Caco-2 (cell line): ENCODE results near the gene CXorf49. TPM values are rescaled to one million over a fixed set of nuclear protein-coding genes. Genes with fewer than 3 reads are reported as not detected.
"Not testable (repeated sequence)": the region's sequence is repeated elsewhere in the genome, so short reads cannot be mapped to it uniquely, and the experiment has no call there.

Experiments
- BruUV-seq: library from RNA; stranded (reverse); fragments of 400-500 nt; replicated peaks from 2 replicates; lab custom pipeline; 2021; lab: Mats Ljungman, UMichigan
- CTCF ChIA-PET: fragments of 300-600 bp; sonication (Branson Sonifier 250); formaldehyde crosslinking; loops from one replicate; lab custom pipeline; 2022; ENCODE audit warnings: antibody characterized with exemption; lab: Charles Lee
- POLR2A ChIA-PET: fragments of 300-600 bp; sonication (Branson Sonifier 250); formaldehyde crosslinking; loops from one replicate; lab custom pipeline; 2022; ENCODE audit warnings: antibody characterized with exemption; lab: Charles Lee
- DNase-seq, 2 experiments: peaks; one replicate each; pipeline versions ENCODE4 v3.0.0 to v3.0.0-alpha.2; 2020 to 2022
- H3K27me3 ChIP-seq: replicated peaks from 2 replicates; pipeline ENCODE4 v1.6.0; 2011; ENCODE audit warnings: low read length; ENCODE audit not compliant: control insufficient read depth, insufficient read depth
- H3K36me3 ChIP-seq: 2 replicates; pipeline ENCODE4 v1.5.1; 2011; ENCODE audit warnings: low read length; ENCODE audit not compliant: control insufficient read depth, insufficient read depth
- H3K4me1 ChIP-seq: fragments of 250-450 bp; sonication (Bioruptor Pico); 2 replicates; pipeline ENCODE4 v1.5.1; 2020; ENCODE audit warnings: mild to moderate bottlenecking
- H3K4me3 ChIP-seq: 2 replicates; pipeline ENCODE4 v1.5.1; 2011; ENCODE audit warnings: low read depth, mild to moderate bottlenecking, control low read depth, low read length
- H3K9me3 ChIP-seq: fragments of 250-450 bp; sonication (Bioruptor Pico); 2 replicates; pipeline ENCODE4 v1.5.1; 2020; ENCODE audit warnings: mild to moderate bottlenecking, moderate library complexity
- H3K27ac Mint-ChIP-seq: one replicate; pipeline ENCODE4 v1.8.0; 2022; ENCODE audit warnings: mixed read lengths; ENCODE audit not compliant: unreplicated experiment
- H3K27me3 Mint-ChIP-seq: one replicate; pipeline ENCODE4 v1.8.0; 2022; ENCODE audit warnings: mixed read lengths; ENCODE audit not compliant: insufficient read depth, unreplicated experiment
- H3K36me3 Mint-ChIP-seq: one replicate; pipeline ENCODE4 v1.8.0; 2022; ENCODE audit warnings: mild to moderate bottlenecking, mixed read lengths; ENCODE audit not compliant: insufficient read depth, unreplicated experiment
- H3K4me1 Mint-ChIP-seq: one replicate; pipeline ENCODE4 v1.8.0; 2022; ENCODE audit warnings: low read depth, mixed read lengths; ENCODE audit not compliant: unreplicated experiment
- H3K4me3 Mint-ChIP-seq: one replicate; pipeline ENCODE4 v1.8.0; 2022; ENCODE audit warnings: mild to moderate bottlenecking, moderate library complexity, mixed read lengths; ENCODE audit not compliant: unreplicated experiment
- H3K9me3 Mint-ChIP-seq: one replicate; pipeline ENCODE4 v1.8.0; 2022; ENCODE audit warnings: mixed read lengths; ENCODE audit not compliant: unreplicated experiment
- intact Hi-C: fragments of 100-400 bp; cut with micrococcal nuclease; formaldehyde crosslinking; loops from one replicate; pipeline ENCODE4 v1.10.0; 2022; ENCODE audit not compliant: unreplicated experiment
- total RNA-seq: library from RNA; stranded (reverse); gene quantifications from 2 replicates; pipeline ENCODE4 v1.2.3, GENCODE V29; 2022

Gene CXorf49
- total RNA-seq, 1 experiment from 2014 or later, result not detected

- H3K27ac Mint-ChIP-seq, H3K27me3 Mint-ChIP-seq, H3K9me3 ChIP-seq, BruUV-seq, intact Hi-C loops, H3K4me3 ChIP-seq, H3K36me3 Mint-ChIP-seq, H3K4me3 Mint-ChIP-seq, CTCF ChIA-PET, H3K4me1 Mint-ChIP-seq, POLR2A ChIA-PET, DNase-seq, H3K27me3 ChIP-seq, H3K36me3 ChIP-seq, H3K4me1 ChIP-seq, H3K9me3 Mint-ChIP-seq: not testable (repeated sequence)
These were observed 1.1 kb upstream of the CXorf49 start for GRCh38 chrX:71719195-71719594.

- H3K4me3 ChIP-seq, H3K27me3 Mint-ChIP-seq, H3K4me3 Mint-ChIP-seq, H3K9me3 Mint-ChIP-seq, DNase-seq, H3K9me3 ChIP-seq, intact Hi-C loops, H3K27me3 ChIP-seq, H3K4me1 Mint-ChIP-seq, POLR2A ChIA-PET, H3K4me1 ChIP-seq, BruUV-seq, H3K27ac Mint-ChIP-seq, CTCF ChIA-PET, H3K36me3 ChIP-seq, H3K36me3 Mint-ChIP-seq: not testable (repeated sequence)
These were observed 1.8 kb downstream of the CXorf49 start for GRCh38 chrX:71716323-71716722.

- H3K36me3 Mint-ChIP-seq, H3K9me3 ChIP-seq, POLR2A ChIA-PET: not testable (repeated sequence)
These were observed 2.5 kb downstream of the CXorf49 start for GRCh38 chrX:71715551-71715950.

GRCh38 chrX:71714064-71714463 lies 4.0 kb downstream of the CXorf49 start:
- H3K36me3 ChIP-seq, H3K9me3 Mint-ChIP-seq, H3K9me3 ChIP-seq, intact Hi-C loops, H3K4me1 Mint-ChIP-seq, DNase-seq, H3K4me3 ChIP-seq, H3K4me1 ChIP-seq, H3K27me3 ChIP-seq, CTCF ChIA-PET, POLR2A ChIA-PET, H3K36me3 Mint-ChIP-seq, BruUV-seq, H3K27ac Mint-ChIP-seq, H3K4me3 Mint-ChIP-seq, H3K27me3 Mint-ChIP-seq: not testable (repeated sequence)

More at GRCh38 chrX:71715551-71715950, 2.5 kb downstream of the CXorf49 start:
- H3K27me3 Mint-ChIP-seq, H3K27ac Mint-ChIP-seq, BruUV-seq, H3K4me1 Mint-ChIP-seq, CTCF ChIA-PET, H3K9me3 Mint-ChIP-seq, H3K4me3 ChIP-seq, H3K36me3 ChIP-seq, H3K4me1 ChIP-seq, DNase-seq, H3K4me3 Mint-ChIP-seq, intact Hi-C loops, H3K27me3 ChIP-seq: not testable (repeated sequence)

GRCh38 chrX:71702853-71703252 lies 15.2 kb downstream of the CXorf49 start:
- CTCF ChIA-PET, BruUV-seq, intact Hi-C loops, H3K36me3 ChIP-seq, H3K27ac Mint-ChIP-seq, H3K4me3 ChIP-seq, H3K27me3 Mint-ChIP-seq, H3K4me1 Mint-ChIP-seq, H3K27me3 ChIP-seq, H3K9me3 ChIP-seq, DNase-seq, H3K4me1 ChIP-seq, H3K9me3 Mint-ChIP-seq, H3K4me3 Mint-ChIP-seq, H3K36me3 Mint-ChIP-seq, POLR2A ChIA-PET: not testable (repeated sequence)

- POLR2A ChIA-PET, H3K27me3 ChIP-seq, H3K36me3 Mint-ChIP-seq, H3K27me3 Mint-ChIP-seq, H3K4me1 Mint-ChIP-seq, BruUV-seq, H3K4me3 ChIP-seq, H3K36me3 ChIP-seq, H3K27ac Mint-ChIP-seq, H3K9me3 Mint-ChIP-seq, CTCF ChIA-PET, H3K9me3 ChIP-seq, H3K4me1 ChIP-seq, DNase-seq, intact Hi-C loops, H3K4me3 Mint-ChIP-seq: not testable (repeated sequence)
These were observed 19.1 kb downstream of the CXorf49 start for GRCh38 chrX:71699023-71699344.

GRCh38 chrX:71698299-71699022 lies 19.6 kb downstream of the CXorf49 start:
- H3K27me3 Mint-ChIP-seq, H3K4me3 Mint-ChIP-seq, H3K27ac Mint-ChIP-seq, CTCF ChIA-PET, H3K9me3 ChIP-seq, H3K27me3 ChIP-seq, H3K4me1 ChIP-seq, BruUV-seq, H3K36me3 ChIP-seq, POLR2A ChIA-PET, DNase-seq, H3K9me3 Mint-ChIP-seq, H3K4me1 Mint-ChIP-seq, H3K4me3 ChIP-seq, intact Hi-C loops, H3K36me3 Mint-ChIP-seq: not testable (repeated sequence)
